ENCODE measurements around the gene PRAMEF12.

Gene PRAMEF12

DNA sequence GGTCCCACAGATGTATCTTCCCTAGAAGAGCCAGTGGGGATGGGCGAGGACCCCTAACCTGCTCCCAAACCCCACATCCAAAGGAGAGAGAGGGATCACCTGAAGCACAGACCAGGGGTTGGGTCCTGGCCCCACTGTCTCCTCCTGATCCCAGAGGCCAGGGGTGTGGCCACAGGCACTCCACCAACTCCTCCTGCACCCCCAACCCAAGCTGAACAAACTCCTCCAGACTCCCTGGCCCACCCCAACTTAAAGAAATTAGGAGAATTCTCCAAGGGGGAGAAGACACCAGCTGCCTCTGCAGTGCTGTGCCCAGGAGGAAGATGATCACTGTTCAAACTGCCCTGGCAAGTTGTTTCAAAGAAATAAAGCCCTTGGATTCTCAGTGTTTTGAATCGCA lies 4.5 kb upstream of the PRAMEF12 start:
- no peaks in the 10 kb centered on the region for H3K36me3 ChIP-seq (replicated peaks in 1 of 2; ENCODE audit: control insufficient read depth in 2 of 2, insufficient read depth in 2 of 2, low read length in 2 of 2)

DNA sequence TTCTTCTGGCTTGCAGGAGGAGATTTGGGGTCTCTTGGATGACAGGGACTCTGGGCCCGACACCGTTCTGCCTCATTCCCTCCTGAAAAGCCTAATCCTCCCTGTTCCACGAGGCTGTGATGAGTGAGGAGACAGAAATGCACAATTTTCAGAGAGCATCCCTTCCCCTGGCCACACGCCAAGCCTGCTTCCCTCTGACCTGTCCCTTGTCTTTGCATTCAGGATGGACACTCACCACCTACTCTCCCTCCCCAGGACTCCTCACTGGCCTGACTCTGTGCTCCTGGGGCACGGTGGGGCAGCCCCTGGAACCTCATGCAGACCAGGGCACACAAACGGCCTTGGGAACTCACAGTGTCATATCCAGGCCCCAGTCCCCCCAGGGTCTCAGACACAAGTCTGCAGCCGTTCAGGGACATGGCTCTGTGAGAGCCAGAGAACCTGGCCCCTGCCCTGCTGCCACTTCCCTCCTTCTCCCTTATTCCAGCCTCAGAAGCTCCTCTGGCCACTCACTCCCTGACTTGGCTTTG lies 3.5 kb upstream of the PRAMEF12 start:
- no peak overlapping the region for H4K91ac ChIP-seq (ENCODE audit: low read depth, low read length, poor library complexity)
- H3K14ac ChIP-seq (ENCODE audit: low read length), result no peak overlapping the region
- no peaks in the 10 kb centered on the region for H3K9me3 ChIP-seq (replicated peaks in 1 of 2; ENCODE audit: control insufficient read depth in 2 of 2, insufficient read depth in 1 of 2, low read depth in 1 of 2, low read length in 2 of 2)
- no CpG with 5 or more reads among the region's 7 CpGs for WGBS, 2 donors (ENCODE audit: extremely low coverage in 2 of 2, insufficient read length in 2 of 2, insufficient replicate concordance in 1 of 2)
- H2BK5ac ChIP-seq (ENCODE audit: low read length), result no peak overlapping the region
- H2AK5ac ChIP-seq (ENCODE audit: low read depth, low read length), result no peak overlapping the region
- H4K8ac ChIP-seq (ENCODE audit: low read depth, low read length), result no peak overlapping the region
- no peak overlapping the region for H2BK12ac ChIP-seq (ENCODE audit: low read length)
- no peak overlapping the region for H2BK15ac ChIP-seq (ENCODE audit: low read length)
- peaks cover 0 to 27% (median 2%) of the 10 kb centered on the region in 3 experiments for H3K27me3 ChIP-seq (ENCODE audit: control insufficient read depth in 3 of 3, insufficient read depth in 3 of 3, low read depth in 1 of 3, low read length in 3 of 3)
- H2BK120ac ChIP-seq (ENCODE audit: low read depth, low read length), result no peak overlapping the region
- no peaks in the 10 kb centered on the region for H3K4me1 ChIP-seq (ENCODE audit: control insufficient read depth in 2 of 2, insufficient read depth in 1 of 2, low read depth in 1 of 2, low read length in 2 of 2)
- H3K4me2 ChIP-seq (ENCODE audit: insufficient read depth, low read length, poor library complexity, severe bottlenecking), result no peak overlapping the region
- H3K4ac ChIP-seq (ENCODE audit: low read length), result no peak overlapping the region
- no peak overlapping the region for H2AFZ ChIP-seq (ENCODE audit: low read length)
- no peak overlapping the region for H3K23ac ChIP-seq (ENCODE audit: low read depth, low read length, poor library complexity)
- H3K79me1 ChIP-seq (ENCODE audit: low read depth, low read length), result no peaks in the 10 kb centered on the region
- peak overlapping the region; percentile 56 for H3K18ac ChIP-seq (ENCODE audit: low read length)
- no peak overlapping the region for H3K9ac ChIP-seq (ENCODE audit: low read depth, low read length, poor library complexity)
- H3K36me3 ChIP-seq (replicated peaks in 1 of 2; ENCODE audit: control insufficient read depth in 2 of 2, insufficient read depth in 2 of 2, low read length in 2 of 2), result no peaks in the 10 kb centered on the region
- DNase-seq (ENCODE audit: low spot score), result no peak
- H3K27ac ChIP-seq (replicated peaks; ENCODE audit: low read length), result no peak overlapping the region
- no peak overlapping the region for H3K4me3 ChIP-seq (ENCODE audit: low read length in 2 of 2)

More for the DNA sequence above, 4.5 kb upstream of the PRAMEF12 start:
- Histone ChIP-seq H2BK12ac (ENCODE audit: low read length) (no peak overlapping the region), H3K9ac (ENCODE audit: low read depth, low read length, poor library complexity) (no peak overlapping the region), H3K27ac (replicated peaks; ENCODE audit: low read length) (no peak overlapping the region), H4K91ac (ENCODE audit: low read depth, low read length, poor library complexity) (no peak overlapping the region), H3K9me3 (replicated peaks in 1 of 2; ENCODE audit: control insufficient read depth in 2 of 2, insufficient read depth in 1 of 2, low read depth in 1 of 2, low read length in 2 of 2) (no peaks in the 10 kb centered on the region), H3K27me3 (ENCODE audit: control insufficient read depth in 3 of 3, insufficient read depth in 3 of 3, low read depth in 1 of 3, low read length in 3 of 3) (peaks cover 0 to 22% (median 2%) of the 10 kb centered on the region in 3 experiments), H3K79me1 (ENCODE audit: low read depth, low read length) (no peaks in the 10 kb centered on the region), H3K4me3 (ENCODE audit: low read length in 2 of 2) (no peak overlapping the region), H2AK5ac (ENCODE audit: low read depth, low read length) (no peak overlapping the region), H3K18ac (ENCODE audit: low read length) (no peak overlapping the region), H2BK15ac (ENCODE audit: low read length) (no peak overlapping the region), H2BK120ac (ENCODE audit: low read depth, low read length) (no peak overlapping the region), H2AFZ (ENCODE audit: low read length) (no peak overlapping the region), H3K4me1 (ENCODE audit: control insufficient read depth in 2 of 2, insufficient read depth in 1 of 2, low read depth in 1 of 2, low read length in 2 of 2) (no peaks in the 10 kb centered on the region), H4K8ac (ENCODE audit: low read depth, low read length) (no peak overlapping the region), H3K23ac (ENCODE audit: low read depth, low read length, poor library complexity) (no peak overlapping the region), H2BK5ac (ENCODE audit: low read length) (no peak overlapping the region), H3K14ac (ENCODE audit: low read length) (no peak overlapping the region), H3K4ac (ENCODE audit: low read length) (no peak overlapping the region), H3K4me2 (ENCODE audit: insufficient read depth, low read length, poor library complexity, severe bottlenecking) (no peak overlapping the region)
- no CpG with 5 or more reads among the region's 2 CpGs for WGBS, 2 donors (ENCODE audit: extremely low coverage in 2 of 2, insufficient read length in 2 of 2, insufficient replicate concordance in 1 of 2)
- no peak for DNase-seq (ENCODE audit: low spot score)

DNA sequence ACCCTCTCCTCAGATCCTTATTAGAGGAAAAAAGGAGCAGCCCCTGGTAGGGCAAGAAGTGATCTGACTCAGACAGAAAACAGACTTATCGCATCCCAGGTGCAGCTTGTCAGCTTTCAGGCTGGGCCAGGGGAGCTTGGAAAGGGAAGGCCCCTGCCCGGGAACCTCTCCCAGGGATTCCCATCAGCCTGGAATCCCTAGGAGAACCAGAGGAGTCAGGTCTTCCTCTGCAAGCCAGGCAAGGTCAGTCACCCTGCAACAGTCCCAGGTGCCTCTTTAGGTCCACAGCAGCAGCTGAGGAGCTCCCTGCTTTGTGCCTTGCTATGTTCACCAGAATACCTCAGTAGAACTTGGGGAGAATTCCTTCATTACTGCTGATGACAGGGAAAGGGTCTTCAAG lies 2.9 kb upstream of the PRAMEF12 start:
- H3K9me3 ChIP-seq (replicated peaks in 1 of 2; ENCODE audit: control insufficient read depth in 2 of 2, insufficient read depth in 1 of 2, low read depth in 1 of 2, low read length in 2 of 2), result no peaks in the 10 kb centered on the region
- no peak overlapping the region for H3K4ac ChIP-seq (ENCODE audit: low read length)
- H2AFZ ChIP-seq (ENCODE audit: low read length), result no peak overlapping the region
- H3K23ac ChIP-seq (ENCODE audit: low read depth, low read length, poor library complexity), result no peak overlapping the region
- no peak overlapping the region for H4K91ac ChIP-seq (ENCODE audit: low read depth, low read length, poor library complexity)
- no peak overlapping the region for H3K4me3 ChIP-seq (ENCODE audit: low read length in 2 of 2)
- H3K36me3 ChIP-seq (replicated peaks in 1 of 2; ENCODE audit: control insufficient read depth in 2 of 2, insufficient read depth in 2 of 2, low read length in 2 of 2), result no peaks in the 10 kb centered on the region
- H4K8ac ChIP-seq (ENCODE audit: low read depth, low read length), result no peak overlapping the region
- no CpG with 5 or more reads among the region's 2 CpGs for WGBS, 2 donors (ENCODE audit: extremely low coverage in 2 of 2, insufficient read length in 2 of 2, insufficient replicate concordance in 1 of 2)
- H3K4me1 ChIP-seq (ENCODE audit: control insufficient read depth in 2 of 2, insufficient read depth in 1 of 2, low read depth in 1 of 2, low read length in 2 of 2), result no peaks in the 10 kb centered on the region
- H2AK5ac ChIP-seq (ENCODE audit: low read depth, low read length), result no peak overlapping the region
- no peak overlapping the region for H3K14ac ChIP-seq (ENCODE audit: low read length)
- no peak overlapping the region for H2BK120ac ChIP-seq (ENCODE audit: low read depth, low read length)
- H3K27me3 ChIP-seq (ENCODE audit: control insufficient read depth in 3 of 3, insufficient read depth in 3 of 3, low read depth in 1 of 3, low read length in 3 of 3), result peaks cover 0 to 29% (median 2%) of the 10 kb centered on the region in 3 experiments
- no peak overlapping the region for H3K18ac ChIP-seq (ENCODE audit: low read length)
- H3K79me1 ChIP-seq (ENCODE audit: low read depth, low read length), result no peaks in the 10 kb centered on the region
- no peak overlapping the region for H2BK15ac ChIP-seq (ENCODE audit: low read length)
- no peak overlapping the region for H3K27ac ChIP-seq (replicated peaks; ENCODE audit: low read length)
- no peak overlapping the region for H3K4me2 ChIP-seq (ENCODE audit: insufficient read depth, low read length, poor library complexity, severe bottlenecking)
- H2BK5ac ChIP-seq (ENCODE audit: low read length), result no peak overlapping the region
- no peak overlapping the region for H2BK12ac ChIP-seq (ENCODE audit: low read length)
- DNase-seq (ENCODE audit: low spot score), result no peak
- H3K9ac ChIP-seq (ENCODE audit: low read depth, low read length, poor library complexity), result no peak overlapping the region

- peaks cover 0 to 29% (median 2%) of the 10 kb centered on the region in 3 experiments for H3K27me3 ChIP-seq (ENCODE audit: control insufficient read depth in 3 of 3, insufficient read depth in 3 of 3, low read depth in 1 of 3, low read length in 3 of 3)
- no CpG with 5 or more reads among the region's 5 CpGs for WGBS, 2 donors (ENCODE audit: extremely low coverage in 2 of 2, insufficient read length in 2 of 2, insufficient replicate concordance in 1 of 2)
Measured at GRCh38 chr1:12771186-12771585, 2.4 kb upstream of the PRAMEF12 start.

More at GRCh38 chr1:12771186-12771585, 2.4 kb upstream of the PRAMEF12 start:
- Histone ChIP-seq H3K36me3 (replicated peaks in 1 of 2; ENCODE audit: control insufficient read depth in 2 of 2, insufficient read depth in 2 of 2, low read length in 2 of 2) (no peaks in the 10 kb centered on the region), H3K4ac (ENCODE audit: low read length) (no peak overlapping the region), H3K4me2 (ENCODE audit: insufficient read depth, low read length, poor library complexity, severe bottlenecking) (no peak overlapping the region), H2BK5ac (ENCODE audit: low read length) (no peak overlapping the region), H2BK12ac (ENCODE audit: low read length) (no peak overlapping the region), H2AK5ac (ENCODE audit: low read depth, low read length) (no peak overlapping the region), H2BK120ac (ENCODE audit: low read depth, low read length) (no peak overlapping the region), H3K14ac (ENCODE audit: low read length) (no peak overlapping the region), H3K9me3 (replicated peaks in 1 of 2; ENCODE audit: control insufficient read depth in 2 of 2, insufficient read depth in 1 of 2, low read depth in 1 of 2, low read length in 2 of 2) (no peaks in the 10 kb centered on the region), H3K18ac (ENCODE audit: low read length) (no peak overlapping the region), H4K8ac (ENCODE audit: low read depth, low read length) (no peak overlapping the region), H3K23ac (ENCODE audit: low read depth, low read length, poor library complexity) (no peak overlapping the region), H4K91ac (ENCODE audit: low read depth, low read length, poor library complexity) (no peak overlapping the region), H2BK15ac (ENCODE audit: low read length) (no peak overlapping the region), H3K27ac (replicated peaks; ENCODE audit: low read length) (no peak overlapping the region), H3K9ac (ENCODE audit: low read depth, low read length, poor library complexity) (no peak overlapping the region), H2AFZ (ENCODE audit: low read length) (no peak overlapping the region), H3K79me1 (ENCODE audit: low read depth, low read length) (no peaks in the 10 kb centered on the region), H3K4me1 (ENCODE audit: control insufficient read depth in 2 of 2, insufficient read depth in 1 of 2, low read depth in 1 of 2, low read length in 2 of 2) (no peaks in the 10 kb centered on the region), H3K4me3 (ENCODE audit: low read length in 2 of 2) (no peak overlapping the region)
- DNase-seq (ENCODE audit: low spot score), result no peak

Data from neuronal stem cell (in vitro differentiated cells).